DMS 273 (cell line): Measurements from ENCODE around the gene NRIP3.

ENCODE experiments used
- DNase-seq: peaks from one replicate; lab custom pipeline; 2025; ENCODE audit not compliant: unreplicated experiment; lab: John Stamatoyannopoulos, UW

NRIP3 gene

DNA sequence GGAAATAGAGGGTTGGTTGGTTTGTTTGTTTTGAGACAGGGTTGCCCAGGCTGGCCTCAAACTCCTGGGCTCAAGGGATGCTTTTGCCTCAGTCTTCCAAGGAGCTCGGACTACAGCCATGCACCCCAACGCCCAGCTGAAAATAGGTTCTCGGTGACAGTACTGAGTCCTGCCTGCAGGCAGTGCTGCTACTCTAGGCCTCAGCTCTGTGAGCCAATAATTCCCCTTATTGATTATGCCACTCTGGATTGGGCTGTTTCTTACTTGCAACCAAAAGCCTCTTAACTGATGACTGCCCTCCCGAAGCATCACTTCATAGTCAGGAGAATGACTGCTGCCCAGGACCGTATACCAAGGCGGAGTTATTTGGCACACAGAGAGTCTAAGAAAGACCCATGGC lies 69.9 kb downstream of the NRIP3 start:
- DNase-seq, result no peak

DNA sequence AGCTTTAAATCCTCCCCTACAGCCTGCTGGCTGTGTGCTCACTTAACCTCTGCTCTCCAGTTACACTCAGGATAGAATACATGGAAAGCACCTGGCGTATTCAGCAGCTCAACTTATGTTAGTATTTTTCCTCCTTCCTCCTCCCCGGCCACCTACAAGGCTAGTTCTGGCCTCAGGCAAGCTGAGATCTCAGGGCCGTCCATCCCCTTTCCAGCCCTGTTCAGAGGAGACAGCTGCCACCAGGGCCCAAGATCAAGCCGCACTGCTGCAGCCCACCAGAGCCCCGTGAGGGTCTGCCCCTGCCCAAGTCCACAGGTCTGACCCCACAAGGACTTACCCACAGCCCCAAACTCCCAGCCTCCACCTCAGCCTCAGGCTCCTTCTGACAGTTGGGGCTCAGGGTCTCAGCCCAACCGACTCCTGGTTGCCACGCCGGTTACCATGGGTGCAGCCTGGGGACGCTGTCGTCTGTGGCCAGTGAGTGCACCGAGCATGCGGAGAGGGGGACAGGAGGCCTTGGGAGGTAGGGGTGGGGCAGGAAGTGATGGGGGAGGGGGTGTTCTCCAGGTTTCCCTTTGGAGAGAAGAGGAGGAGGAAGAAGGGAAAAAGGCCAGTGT lies 71.1 kb downstream of the NRIP3 start, which contains the start of gene C11orf16:
Gene C11orf16 (minus strand): TSS at position 384 of the 617 bp plus-strand sequence. CDS start 639 bp downstream, outside the sequence.
- DNase-seq, result no peak
